Measurements from ENCODE around the gene SLC1A3.
"Not testable (repeated sequence)": the region's sequence is repeated elsewhere in the genome, so short reads cannot be mapped to it uniquely, and the experiment has no call there.

Gene SLC1A3

GRCh38 chr5:36630201-36631145, 24.1 kb downstream of the SLC1A3 start:
- Mint-ChIP-seq H3K4me3 (no peak overlapping the region), H3K36me3 (ENCODE audit: low read depth) (peaks cover 18% of the 10 kb centered on the region), H3K27me3 (no peaks in the 10 kb centered on the region), H3K27ac (no peak overlapping the region), H3K4me1 (ENCODE audit: low read depth) (peaks cover 14% of the 10 kb centered on the region), H3K9me3 (no peaks in the 10 kb centered on the region)
- intact Hi-C loops (cut with micrococcal nuclease), result no loop called here

GRCh38 chr5:36631154-36631553, 24.7 kb downstream of the SLC1A3 start:
- H3K4me3 Mint-ChIP-seq, result no peak overlapping the region
- no peak overlapping the region for H3K27ac Mint-ChIP-seq
- no peaks in the 10 kb centered on the region for H3K27me3 Mint-ChIP-seq
- intact Hi-C loops (cut with micrococcal nuclease), result no loop called here
- H3K4me1 Mint-ChIP-seq (ENCODE audit: low read depth), result peaks cover 14% of the 10 kb centered on the region
- H3K36me3 Mint-ChIP-seq (ENCODE audit: low read depth), result peaks cover 25% of the 10 kb centered on the region
- no peaks in the 10 kb centered on the region for H3K9me3 Mint-ChIP-seq

GRCh38 chr5:36631620-36632362, 25.4 kb downstream of the SLC1A3 start:
- no peak overlapping the region for H3K27ac Mint-ChIP-seq
- peaks cover 31% of the 10 kb centered on the region for H3K36me3 Mint-ChIP-seq (ENCODE audit: low read depth)
- no peaks in the 10 kb centered on the region for H3K27me3 Mint-ChIP-seq
- intact Hi-C loops (cut with micrococcal nuclease), result no loop called here
- no peaks in the 10 kb centered on the region for H3K9me3 Mint-ChIP-seq
- H3K4me3 Mint-ChIP-seq, result no peak overlapping the region
- H3K4me1 Mint-ChIP-seq (ENCODE audit: low read depth), result peaks cover 14% of the 10 kb centered on the region

- Mint-ChIP-seq H3K27ac (no peak overlapping the region), H3K27me3 (no peaks in the 10 kb centered on the region), H3K4me1 (ENCODE audit: low read depth) (peaks cover 14% of the 10 kb centered on the region), H3K36me3 (ENCODE audit: low read depth) (peaks cover 31% of the 10 kb centered on the region), H3K9me3 (no peaks in the 10 kb centered on the region), H3K4me3 (no peak overlapping the region)
- intact Hi-C loops (cut with micrococcal nuclease), result no loop called here
Observed at GRCh38 chr5:36632363-36632664, 25.9 kb downstream of the SLC1A3 start.

GRCh38 chr5:36635721-36636390, 29.4 kb downstream of the SLC1A3 start:
- Mint-ChIP-seq H3K4me3 (no peak overlapping the region), H3K36me3 (ENCODE audit: low read depth) (peaks cover 23% of the 10 kb centered on the region), H3K9me3 (no peaks in the 10 kb centered on the region), H3K27me3 (no peaks in the 10 kb centered on the region), H3K4me1 (ENCODE audit: low read depth) (peaks cover 7% of the 10 kb centered on the region), H3K27ac (no peak overlapping the region)
- intact Hi-C loops (cut with micrococcal nuclease), result no loop called here

- intact Hi-C loops (cut with micrococcal nuclease), result no loop called here
- Mint-ChIP-seq H3K4me1 (ENCODE audit: low read depth) (no peaks in the 10 kb centered on the region), H3K27ac (no peak overlapping the region), H3K9me3 (no peaks in the 10 kb centered on the region), H3K36me3 (ENCODE audit: low read depth) (peaks cover 23% of the 10 kb centered on the region), H3K4me3 (no peak overlapping the region), H3K27me3 (no peaks in the 10 kb centered on the region)
Observed at GRCh38 chr5:36637101-36637500, 30.7 kb downstream of the SLC1A3 start.

- Mint-ChIP-seq H3K27ac (no peak overlapping the region), H3K36me3 (ENCODE audit: low read depth) (peaks cover 23% of the 10 kb centered on the region), H3K9me3 (no peaks in the 10 kb centered on the region), H3K4me3 (no peak overlapping the region), H3K27me3 (no peaks in the 10 kb centered on the region), H3K4me1 (ENCODE audit: low read depth) (no peaks in the 10 kb centered on the region)
- intact Hi-C loops (cut with micrococcal nuclease), result no loop called here
Observed at GRCh38 chr5:36637516-36637915, 31.1 kb downstream of the SLC1A3 start.

- Mint-ChIP-seq H3K27me3 (no peaks in the 10 kb centered on the region), H3K27ac (no peak overlapping the region), H3K4me3 (no peak overlapping the region), H3K36me3 (ENCODE audit: low read depth) (peaks cover 22% of the 10 kb centered on the region), H3K9me3 (no peaks in the 10 kb centered on the region), H3K4me1 (ENCODE audit: low read depth) (no peaks in the 10 kb centered on the region)
- intact Hi-C loops (cut with micrococcal nuclease), result no loop called here
Observed at GRCh38 chr5:36638056-36638455, 31.6 kb downstream of the SLC1A3 start.

- Mint-ChIP-seq H3K36me3 (ENCODE audit: low read depth) (peaks cover 8% of the 10 kb centered on the region), H3K4me1 (ENCODE audit: low read depth) (no peaks in the 10 kb centered on the region), H3K27me3 (no peaks in the 10 kb centered on the region), H3K9me3 (no peaks in the 10 kb centered on the region), H3K27ac (no peak overlapping the region), H3K4me3 (no peak overlapping the region)
- intact Hi-C loops (cut with micrococcal nuclease), result no loop called here
Observed at GRCh38 chr5:36640949-36641348, 34.5 kb downstream of the SLC1A3 start.

GRCh38 chr5:36641431-36641830, 35.0 kb downstream of the SLC1A3 start:
- no peaks in the 10 kb centered on the region for H3K27me3 Mint-ChIP-seq
- H3K9me3 Mint-ChIP-seq, result no peaks in the 10 kb centered on the region
- no peak overlapping the region for H3K4me3 Mint-ChIP-seq
- H3K27ac Mint-ChIP-seq, result no peak overlapping the region
- H3K36me3 Mint-ChIP-seq (ENCODE audit: low read depth), result peaks cover 4% of the 10 kb centered on the region
- intact Hi-C loops (cut with micrococcal nuclease), result no loop called here
- H3K4me1 Mint-ChIP-seq (ENCODE audit: low read depth), result no peaks in the 10 kb centered on the region

- Mint-ChIP-seq H3K27ac (no peak overlapping the region), H3K27me3 (no peaks in the 10 kb centered on the region), H3K4me1 (ENCODE audit: low read depth) (no peaks in the 10 kb centered on the region), H3K36me3 (ENCODE audit: low read depth) (peaks cover 4% of the 10 kb centered on the region), H3K9me3 (no peaks in the 10 kb centered on the region), H3K4me3 (no peak overlapping the region)
- intact Hi-C loops (cut with micrococcal nuclease), result no loop called here
Observed at GRCh38 chr5:36642089-36642488, 35.7 kb downstream of the SLC1A3 start.

GRCh38 chr5:36643162-36643561, 36.8 kb downstream of the SLC1A3 start:
- H3K4me1 Mint-ChIP-seq (ENCODE audit: low read depth), result no peaks in the 10 kb centered on the region
- H3K4me3 Mint-ChIP-seq, result no peak overlapping the region
- intact Hi-C loops (cut with micrococcal nuclease), result no loop called here
- no peaks in the 10 kb centered on the region for H3K27me3 Mint-ChIP-seq
- no peaks in the 10 kb centered on the region for H3K9me3 Mint-ChIP-seq
- peaks cover 4% of the 10 kb centered on the region for H3K36me3 Mint-ChIP-seq (ENCODE audit: low read depth)
- no peak overlapping the region for H3K27ac Mint-ChIP-seq

- H3K4me3 Mint-ChIP-seq; H3K4me1 Mint-ChIP-seq (ENCODE audit: low read depth); H3K36me3 Mint-ChIP-seq (ENCODE audit: low read depth); H3K27ac Mint-ChIP-seq; H3K9me3 Mint-ChIP-seq; intact Hi-C loops (cut with micrococcal nuclease); H3K27me3 Mint-ChIP-seq: not testable (repeated sequence)
Observed at GRCh38 chr5:36643841-36644240, 37.4 kb downstream of the SLC1A3 start.

GRCh38 chr5:36644727-36645126, 38.3 kb downstream of the SLC1A3 start:
- no peaks in the 10 kb centered on the region for H3K27me3 Mint-ChIP-seq
- no peak overlapping the region for H3K27ac Mint-ChIP-seq
- no peak overlapping the region for H3K4me3 Mint-ChIP-seq
- intact Hi-C loops (cut with micrococcal nuclease), result no loop called here
- no peaks in the 10 kb centered on the region for H3K9me3 Mint-ChIP-seq
- no peaks in the 10 kb centered on the region for H3K4me1 Mint-ChIP-seq (ENCODE audit: low read depth)
- peaks cover 4% of the 10 kb centered on the region for H3K36me3 Mint-ChIP-seq (ENCODE audit: low read depth)
